Left lung (tissue), 10 donors: ENCODE data around the gene UPF2. TPM values are rescaled to one million over a fixed set of nuclear protein-coding genes. Genes with fewer than 3 reads are reported as not detected.

Source experiments
- ATAC-seq: fragments of 200-7000 bp; cut with Tn5 transposase; one replicate; pipeline ENCODE4 v1.9.1; 2020; ENCODE audit warnings: moderate library complexity
- DNase-seq, 4 donors: peaks; one replicate each; pipeline ENCODE4 v3.0.0-alpha.2; 2013 to 2020
- H3K27ac ChIP-seq, 2 donors: fragments of 200-600 bp; sonication (generic) in 1 of 2; one replicate each; pipeline versions ENCODE4 v1.5.0 to v1.8.0; 2020 to 2021
- H3K27me3 ChIP-seq, 2 donors: fragments of 200-600 bp; sonication (generic) in 1 of 2; one replicate each; pipeline versions ENCODE4 v1.5.0 to v1.8.0; 2020 to 2021
- H3K36me3 ChIP-seq, 2 donors: fragments of 200-600 bp; sonication (generic) in 1 of 2; one replicate each; pipeline versions ENCODE4 v1.5.0 to v1.8.0; 2020 to 2021
- H3K4me1 ChIP-seq, 2 donors: fragments of 200-600 bp; one replicate each; pipeline ENCODE4 v1.8.0; 2021
- H3K4me3 ChIP-seq, 2 donors: fragments of 200-600 bp; sonication (generic) in 1 of 2; one replicate each; pipeline versions ENCODE4 v1.5.0 to v1.8.0; 2020 to 2021; ENCODE audit warnings: mild to moderate bottlenecking in 1 of 2
- H3K9me3 ChIP-seq, 2 donors: fragments of 200-600 bp; sonication (generic) in 1 of 2; one replicate each; pipeline versions ENCODE4 v1.5.0 to v1.8.0; 2020 to 2021
- CTCF ChIP-seq, 2 donors: fragments of 200-600 bp; sonication (generic) in 1 of 2; IDR thresholded peaks; one replicate each; pipeline versions ENCODE4 v1.5.0 to v1.8.0; 2021; ENCODE audit warnings: antibody characterized with exemption in 2 of 2
- intact Hi-C, 2 donors: fragments of 100-400 bp; cut with DNase I; formaldehyde crosslinking; loops; one replicate each; pipeline versions ENCODE4 v1.11.2 to v1.14.2; 2022
- polyA plus RNA-seq, 6 donors: library from polyadenylated mRNA; unstranded; fragments of 120-200 nt; gene quantifications; one replicate each; pipeline ENCODE4 v1.2.1, GENCODE V29; 2013; ENCODE audit not compliant: insufficient read length in 6 of 6
- total RNA-seq, 2 donors: library from RNA; stranded (reverse); fragmentation: NEBNext Ultra II Directional; extraction: Animal tissue kit (Norgen Biotek cat#: 25700); gene quantifications; one replicate each; pipeline ENCODE4 v1.2.1, GENCODE V29; 2021
- donor health status: DM: no; HTN: yes; CAD: no.
- donor health status: DM: no; HTN: no; CAD: no.

Gene UPF2
- total and polyA plus RNA-seq, 8 donors: 14.5 to 44.3 (median 33.2) TPM

DNA sequence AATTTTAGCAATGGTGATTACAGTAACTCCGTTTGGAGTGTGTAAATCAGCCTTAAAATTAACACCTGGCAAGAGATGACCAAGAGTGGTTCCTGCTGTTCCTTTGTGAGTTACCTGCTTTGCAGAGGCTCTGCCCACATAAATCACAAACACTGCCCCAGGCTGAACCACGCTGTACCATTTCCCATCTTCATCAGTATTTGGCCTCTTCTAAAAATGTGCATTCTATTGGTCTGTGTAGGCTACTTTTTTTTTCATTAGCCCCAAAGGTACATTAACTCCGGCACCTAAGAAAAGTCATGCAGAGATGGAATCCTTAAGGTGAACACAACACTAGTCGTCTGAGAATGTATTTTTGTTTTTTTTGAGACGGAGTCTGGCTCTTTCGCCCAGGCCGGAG, 123.3 kb downstream of the UPF2 start:
- TF ChIP-seq CTCF (IDR thresholded peaks at IDR 0.05): no peak
- ATAC-seq (no peak), DNase-seq (no peak)
- no peak overlapping the region for H3K27ac ChIP-seq
- H3K4me1 ChIP-seq: no peaks in the 10 kb centered on the region
- no peak overlapping the region for H3K4me3 ChIP-seq
- intact Hi-C loops: no loop called here
- H3K9me3 ChIP-seq: no peaks in the 10 kb centered on the region
- peaks cover 0 to 48% of the 10 kb centered on the region in 2 donors for H3K36me3 ChIP-seq
- H3K27me3 ChIP-seq: no peaks in the 10 kb centered on the region

- Histone ChIP-seq H3K36me3 (peaks cover 0 to 44% of the 10 kb centered on the region in 2 donors), H3K27me3 (no peaks in the 10 kb centered on the region)
- intact Hi-C loops: no loop called here
Observed at GRCh38 chr10:11918384-11918783, 124.2 kb downstream of the UPF2 start.

DNA sequence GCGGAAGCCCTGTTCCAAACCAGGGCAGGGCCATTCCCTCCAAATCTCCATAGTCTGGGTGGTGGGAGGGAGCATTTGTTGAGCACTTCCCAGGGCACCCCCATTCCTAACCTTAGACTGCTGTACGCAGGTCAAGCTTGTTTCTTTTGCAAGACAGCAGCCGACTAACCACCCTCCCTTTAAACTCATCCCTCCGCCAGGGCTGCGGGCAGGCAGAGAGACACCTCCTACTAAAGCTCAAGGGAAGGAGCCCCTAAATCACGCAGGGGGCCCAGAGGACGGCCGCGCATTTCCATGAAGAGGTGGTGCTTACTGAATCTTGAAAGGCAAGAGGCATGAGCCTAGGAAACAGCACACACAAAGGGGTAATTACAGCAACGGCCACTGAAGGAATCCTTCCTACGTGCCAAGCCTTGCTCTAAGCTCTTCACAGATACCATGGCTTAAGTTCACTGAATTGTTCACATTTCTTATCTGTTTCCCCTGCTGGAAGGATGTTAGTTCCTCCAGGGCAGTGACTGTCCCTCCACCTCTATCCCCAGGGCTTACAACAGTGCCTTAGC, 129.4 kb downstream of the UPF2 start:
- no peak for DNase-seq
- Histone ChIP-seq H3K36me3 (no peaks in the 10 kb centered on the region), H3K4me3 (no peak overlapping the region), H3K27ac (no peak overlapping the region), H3K27me3 (no peaks in the 10 kb centered on the region), H3K4me1 (no peaks in the 10 kb centered on the region), H3K9me3 (no peaks in the 10 kb centered on the region)
- TF ChIP-seq CTCF (IDR thresholded peaks at IDR 0.05): no peak
- intact Hi-C loops: no loop called here
- ATAC-seq: no peak

More at GRCh38 chr10:11918384-11918783, 124.2 kb downstream of the UPF2 start:
- no peak for TF ChIP-seq CTCF (IDR thresholded peaks at IDR 0.05)
- Histone ChIP-seq H3K27ac (no peak overlapping the region), H3K4me1 (no peaks in the 10 kb centered on the region), H3K9me3 (no peaks in the 10 kb centered on the region), H3K4me3 (no peak overlapping the region)
- DNase-seq: no peak
- ATAC-seq: no peak

DNA sequence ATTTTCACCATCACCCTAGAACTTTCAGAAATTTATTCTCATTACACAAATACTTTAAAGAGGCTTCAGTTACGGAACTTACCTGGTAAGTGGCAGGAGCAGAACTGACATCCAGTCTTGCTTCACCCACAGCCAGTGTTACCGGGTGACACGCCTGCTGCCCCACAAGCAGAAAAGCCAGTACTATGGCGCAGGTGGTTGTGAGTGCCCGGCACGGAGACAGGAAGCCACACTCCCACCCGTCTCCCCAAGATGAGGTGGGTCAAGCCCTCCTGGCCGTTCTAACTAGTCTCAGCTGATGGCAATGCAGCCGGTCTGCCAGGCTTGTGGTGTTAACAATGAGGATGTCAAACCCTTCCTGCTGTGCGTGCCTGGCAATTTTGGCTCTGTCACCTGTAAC, 132.5 kb downstream of the UPF2 start:
- no peaks in the 10 kb centered on the region for H3K27me3 ChIP-seq
- peak; percentile 66 for ATAC-seq
- DNase-seq: no peak
- no peaks in the 10 kb centered on the region for H3K36me3 ChIP-seq
- no peak overlapping the region for H3K4me3 ChIP-seq
- no peak for TF ChIP-seq CTCF (IDR thresholded peaks at IDR 0.05)
- H3K4me1 ChIP-seq: no peaks in the 10 kb centered on the region
- H3K9me3 ChIP-seq: no peaks in the 10 kb centered on the region
- intact Hi-C loops: no loop called here
- no peak overlapping the region for H3K27ac ChIP-seq

GRCh38 chr10:11909618-11910017, 133.0 kb downstream of the UPF2 start:
- Histone ChIP-seq H3K4me3 (no peak overlapping the region), H3K4me1 (no peaks in the 10 kb centered on the region), H3K9me3 (no peaks in the 10 kb centered on the region), H3K36me3 (no peaks in the 10 kb centered on the region), H3K27me3 (no peaks in the 10 kb centered on the region), H3K27ac (no peak overlapping the region)
- TF ChIP-seq CTCF (IDR thresholded peaks at IDR 0.05): no peak
- ATAC-seq (peak; percentile 31), DNase-seq (no peak)
- intact Hi-C loops: no loop called here
